BJ (cell line): ENCODE results near the gene BNIP5. TPM values are rescaled to one million over a fixed set of nuclear protein-coding genes. Genes with fewer than 3 reads are reported as not detected.

ENCODE experiments used
- CTCF ChIA-PET: fragments of 350-600 bp; formaldehyde crosslinking; extraction: SDS; loops from one replicate; lab custom pipeline; 2021; ENCODE audit warnings: antibody characterized with exemption, inconsistent platforms; lab: Yijun Ruan, JAX
- POLR2A ChIA-PET: fragments of 300-600 bp; sonication (Branson Sonifier 250); formaldehyde crosslinking; extraction: SDS; loops from one replicate; lab custom pipeline; 2021; ENCODE audit warnings: antibody characterized with exemption; lab: Charles Lee
- DNase-seq: peaks from one replicate; pipeline ENCODE4 v3.0.0-alpha.2; 2011; ENCODE audit warnings: low read depth
- H3K27me3 ChIP-seq: 2 replicates; pipeline ENCODE4 v1.6.0; 2011; ENCODE audit warnings: low read length; ENCODE audit not compliant: control insufficient read depth, insufficient read depth
- H3K36me3 ChIP-seq: 2 replicates; pipeline ENCODE4 v1.5.1; 2011; ENCODE audit warnings: low read length; ENCODE audit not compliant: control insufficient read depth, insufficient read depth
- H3K4me3 ChIP-seq: 2 replicates; pipeline ENCODE4 v1.5.1; 2011; ENCODE audit warnings: low read depth, mild to moderate bottlenecking, control low read depth, low read length
- CTCF ChIP-seq: IDR thresholded peaks from 2 replicates; pipeline ENCODE4 v1.5.1; 2011; ENCODE audit warnings: low read depth, mild to moderate bottlenecking, control low read depth, inconsistent platforms, low read length, moderate library complexity; ENCODE audit not compliant: insufficient read depth
- polyA plus RNA-seq: library from polyadenylated mRNA; depleted of rRNA; stranded (reverse); fragments of >200 nt; gene quantifications from 2 replicates; pipeline ENCODE4 v1.2.3, GENCODE V29; 2011

BNIP5 gene
- polyA plus RNA-seq, 1 experiment = not detected

GRCh38 chr6:36380166-36380565 lies 43.5 kb upstream of the BNIP5 start:
- H3K4me3 ChIP-seq = no peak overlapping the region
- no peak for DNase-seq
- ChIA-PET POLR2A (no interaction called here), CTCF (interaction anchor here (1.3 to 1.7 kb wide), 2 partner anchors 13 to 78 kb away, joined by 5 read pairs; no protein-coding TSS in a partner anchor)
- no peaks in the 10 kb centered on the region for H3K36me3 ChIP-seq
- H3K27me3 ChIP-seq = 0 out of 2 replicates have a peak, but pooled peaks cover under 1% of the 10 kb centered on the region
- TF ChIP-seq CTCF = no peak

- CTCF ChIA-PET = no interaction called here
Measured at GRCh38 chr6:36378936-36379335, 42.2 kb upstream of the BNIP5 start.

GRCh38 chr6:36378243-36378920 lies 41.7 kb upstream of the BNIP5 start:
- ChIA-PET POLR2A (no interaction called here), CTCF (interaction anchor here (0.6 kb wide), 1 partner anchor 382 kb away, joined by 3 read pairs; no protein-coding TSS in a partner anchor)
- Histone ChIP-seq H3K27me3 (peaks cover 2% of the 10 kb centered on the region; the same call in 1 of the 2 replicates), H3K36me3 (no peaks in the 10 kb centered on the region), H3K4me3 (no peak overlapping the region)
- TF ChIP-seq CTCF = no peak
- DNase-seq = no peak

More at GRCh38 chr6:36378936-36379335, 42.2 kb upstream of the BNIP5 start:
- TF ChIP-seq CTCF = no peak
- POLR2A ChIA-PET = no interaction called here
- Histone ChIP-seq H3K27me3 (peaks cover 2% of the 10 kb centered on the region; the same call in 1 of the 2 replicates), H3K36me3 (no peaks in the 10 kb centered on the region), H3K4me3 (no peak overlapping the region)
- DNase-seq = no peak

GRCh38 chr6:36377594-36377993 lies 40.9 kb upstream of the BNIP5 start:
- no peak for DNase-seq
- Histone ChIP-seq H3K4me3 (no peak overlapping the region), H3K27me3 (peaks cover 2% of the 10 kb centered on the region; the same call in 1 of the 2 replicates), H3K36me3 (no peaks in the 10 kb centered on the region)
- POLR2A ChIA-PET = no interaction called here
- no peak for TF ChIP-seq CTCF
- CTCF ChIA-PET = interaction anchor here (0.6 kb wide), 1 partner anchor 382 kb away, joined by 3 read pairs; no protein-coding TSS in a partner anchor

- no peak for TF ChIP-seq CTCF
- H3K27me3 ChIP-seq = peaks cover 2% of the 10 kb centered on the region; the same call in 1 of the 2 replicates
- H3K36me3 ChIP-seq = no peaks in the 10 kb centered on the region
- ChIA-PET CTCF (no interaction called here), POLR2A (no interaction called here)
- DNase-seq = no peak
- no peak overlapping the region for H3K4me3 ChIP-seq
Measured at GRCh38 chr6:36376742-36377141, 40.1 kb upstream of the BNIP5 start.
